ENCODE data around the gene FOLR3.
"Not testable (repeated sequence)": the region's sequence is repeated elsewhere in the genome, so short reads cannot be mapped to it uniquely, and the experiment has no call there.

The FOLR3 gene

DNA sequence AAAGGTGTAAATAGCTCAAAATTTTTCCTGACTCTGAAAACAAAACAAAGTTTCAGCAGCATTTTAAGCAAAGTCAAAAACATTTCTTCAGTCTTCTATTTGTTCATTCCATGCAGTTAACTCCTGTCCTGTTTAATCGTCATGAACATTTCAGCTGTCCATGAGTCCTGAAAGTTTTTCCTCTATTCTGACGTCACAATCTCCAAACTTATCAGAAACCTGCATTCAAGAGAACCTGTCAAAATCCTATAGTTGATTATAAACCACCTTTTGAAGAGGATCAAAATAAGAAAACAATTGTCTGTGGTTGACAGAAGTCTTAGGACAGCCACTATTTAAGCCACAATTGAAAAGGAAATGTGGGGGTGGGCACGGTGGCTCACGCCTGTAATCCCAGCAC is 15.4 kb downstream of the FOLR3 start:
- Histone ChIP-seq H3K4me3 (ENCODE audit: low read depth, low read length) (no peak overlapping the region), H3K27ac (ENCODE audit: extremely low read depth, low read depth, low read length) (no peak overlapping the region), H3K36me3 (ENCODE audit: control insufficient read depth in 2 of 2, insufficient read depth in 1 of 2, low read length in 2 of 2) (no peaks in the 10 kb centered on the region), H3K4me1 (ENCODE audit: control insufficient read depth, insufficient read depth, low read length) (no peaks in the 10 kb centered on the region), H3K9me3 (ENCODE audit: control insufficient read depth, insufficient read depth, low read depth, low read length) (no peaks in the 10 kb centered on the region)
- CTCF ChIA-PET = no interaction called here
- POLR2A ChIA-PET = no interaction called here
- no peak for TF ChIP-seq ZNF518A (tag by site-specific recombination; conservative IDR thresholded peaks at IDR 0.05; ENCODE audit: low read depth)
- TF ChIP-seq WT1 (tag by site-specific recombination; IDR thresholded peaks at IDR 0.05) = no peak
- TF ChIP-seq ZNF248 (tag by site-specific recombination; IDR thresholded peaks at IDR 0.05) = no peak
- TF ChIP-seq ZNF76 (tag by site-specific recombination; IDR thresholded peaks at IDR 0.05; ENCODE audit: borderline replicate concordance, low read depth) = no peak
- TF ChIP-seq ZNF184 (tag by site-specific recombination; IDR thresholded peaks at IDR 0.05) = no peak
- TF ChIP-seq ZBTB17 (tag by site-specific recombination; IDR thresholded peaks at IDR 0.05) = no peak
- no peak for TF ChIP-seq GFI1B (tag by site-specific recombination; IDR thresholded peaks at IDR 0.05)
- TF ChIP-seq ZNF677 (tag by site-specific recombination; IDR thresholded peaks at IDR 0.05) = no peak
- TF ChIP-seq ZNF324 (tag by site-specific recombination; IDR thresholded peaks at IDR 0.05) = no peak
- TF ChIP-seq HOXA7 (CRISPR knock-in tag; IDR thresholded peaks at IDR 0.05; ENCODE audit: borderline replicate concordance) = no peak
- no peak for TF ChIP-seq BCL6B (tag by site-specific recombination; IDR thresholded peaks at IDR 0.05)
- no peak for TF ChIP-seq ZIC2 (tag by site-specific recombination; IDR thresholded peaks at IDR 0.05)
- no peak for TF ChIP-seq PRDM2 (tag by site-specific recombination; IDR thresholded peaks at IDR 0.05; ENCODE audit: borderline replicate concordance)
- TF ChIP-seq ZNF140 (tag by site-specific recombination; IDR thresholded peaks at IDR 0.05) = no peak
- TF ChIP-seq ZNF24 (tag by site-specific recombination; IDR thresholded peaks at IDR 0.05) = no peak
- no peak for TF ChIP-seq ZNF366 (tag by site-specific recombination; conservative IDR thresholded peaks at IDR 0.05)
- no peak for TF ChIP-seq ZNF221 (tag by site-specific recombination; IDR thresholded peaks at IDR 0.05; ENCODE audit: borderline replicate concordance)
- no peak for TF ChIP-seq ZNF37A (tag by site-specific recombination; IDR thresholded peaks at IDR 0.05)
- TF ChIP-seq EGR2 (tag by site-specific recombination; IDR thresholded peaks at IDR 0.05; ENCODE audit: low read depth) = no peak
- TF ChIP-seq, protein P1, sequence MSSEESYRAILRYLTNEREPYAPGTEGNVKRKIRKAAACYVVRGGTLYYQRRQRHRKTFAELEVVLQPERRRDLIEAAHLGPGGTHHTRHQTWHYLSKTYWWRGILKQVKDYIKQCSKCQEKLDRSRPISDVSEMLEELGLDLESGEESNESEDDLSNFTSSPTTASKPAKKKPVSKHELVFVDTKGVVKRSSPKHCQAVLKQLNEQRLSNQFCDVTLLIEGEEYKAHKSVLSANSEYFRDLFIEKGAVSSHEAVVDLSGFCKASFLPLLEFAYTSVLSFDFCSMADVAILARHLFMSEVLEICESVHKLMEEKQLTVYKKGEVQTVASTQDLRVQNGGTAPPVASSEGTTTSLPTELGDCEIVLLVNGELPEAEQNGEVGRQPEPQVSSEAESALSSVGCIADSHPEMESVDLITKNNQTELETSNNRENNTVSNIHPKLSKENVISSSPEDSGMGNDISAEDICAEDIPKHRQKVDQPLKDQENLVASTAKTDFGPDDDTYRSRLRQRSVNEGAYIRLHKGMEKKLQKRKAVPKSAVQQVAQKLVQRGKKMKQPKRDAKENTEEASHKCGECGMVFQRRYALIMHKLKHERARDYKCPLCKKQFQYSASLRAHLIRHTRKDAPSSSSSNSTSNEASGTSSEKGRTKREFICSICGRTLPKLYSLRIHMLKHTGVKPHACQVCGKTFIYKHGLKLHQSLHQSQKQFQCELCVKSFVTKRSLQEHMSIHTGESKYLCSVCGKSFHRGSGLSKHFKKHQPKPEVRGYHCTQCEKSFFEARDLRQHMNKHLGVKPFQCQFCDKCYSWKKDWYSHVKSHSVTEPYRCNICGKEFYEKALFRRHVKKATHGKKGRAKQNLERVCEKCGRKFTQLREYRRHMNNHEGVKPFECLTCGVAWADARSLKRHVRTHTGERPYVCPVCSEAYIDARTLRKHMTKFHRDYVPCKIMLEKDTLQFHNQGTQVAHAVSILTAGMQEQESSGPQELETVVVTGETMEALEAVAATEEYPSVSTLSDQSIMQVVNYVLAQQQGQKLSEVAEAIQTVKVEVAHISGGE (tag by site-specific recombination; conservative IDR thresholded peaks at IDR 0.05; ENCODE audit: low read depth) = no peak

GRCh38 chr11:72153874-72154273 is 18.3 kb downstream of the FOLR3 start:
- H3K27ac ChIP-seq (ENCODE audit: extremely low read depth, low read depth, low read length); POLR2A ChIA-PET; H3K4me1 ChIP-seq (ENCODE audit: control insufficient read depth, insufficient read depth, low read length); H3K9me3 ChIP-seq (ENCODE audit: control insufficient read depth, insufficient read depth, low read depth, low read length); H3K36me3 ChIP-seq (ENCODE audit: control insufficient read depth in 2 of 2, insufficient read depth in 1 of 2, low read length in 2 of 2); H3K4me3 ChIP-seq (ENCODE audit: low read depth, low read length): not testable (repeated sequence)
- CTCF ChIA-PET = interaction anchor here (0.6 to 3.6 kb wide), 2 partner anchors 10 to 405 kb away, joined by 4 to 28 read pairs; no protein-coding TSS in a partner anchor

All from HEK293 (cell line).